NB4 (cell line): Measurements from ENCODE around the gene MISP.

Experiments
- DNase-seq: peaks from one replicate; pipeline ENCODE4 v3.0.0; 2010; ENCODE audit warnings: low read depth
- H3K4me3 ChIP-seq: one replicate; pipeline ENCODE4 v1.5.1; 2011; ENCODE audit warnings: mild to moderate bottlenecking, low read depth, low read length, moderate library complexity
- CTCF ChIP-seq: IDR thresholded peaks from one replicate; pipeline ENCODE4 v1.5.1; 2012; ENCODE audit warnings: low read depth, low read length
- MAX ChIP-seq: IDR thresholded peaks from 2 replicates; pipeline ENCODE4 v1.6.1; 2011; ENCODE audit warnings: low read depth, low read length
- MYC ChIP-seq: IDR thresholded peaks from 2 replicates; pipeline ENCODE4 v1.6.1; 2011; ENCODE audit warnings: low read depth, low read length
- POLR2A ChIP-seq: IDR thresholded peaks from 2 replicates; pipeline ENCODE4 v1.6.1; 2011; ENCODE audit warnings: mild to moderate bottlenecking; ENCODE audit not compliant: insufficient read length; ENCODE audit errors: extremely low read depth

The MISP gene

GRCh38 chr19:782185-782877, 31.4 kb downstream of the MISP start:
- no peak for DNase-seq
- TF ChIP-seq MYC, result no peak
- no peak for TF ChIP-seq POLR2A
- no peak for TF ChIP-seq MAX
- TF ChIP-seq CTCF, result no peak
- no peak overlapping the region for H3K4me3 ChIP-seq

GRCh38 chr19:782878-783668, 32.2 kb downstream of the MISP start:
- DNase-seq, result no peak
- TF ChIP-seq MAX (no peak), POLR2A (no peak), CTCF (no peak), MYC (no peak)
- no peak overlapping the region for H3K4me3 ChIP-seq

GRCh38 chr19:784541-784940, 33.6 kb downstream of the MISP start:
- no peak overlapping the region for H3K4me3 ChIP-seq
- no peak for DNase-seq
- TF ChIP-seq CTCF (no peak), POLR2A (no peak), MYC (no peak), MAX (no peak)

GRCh38 chr19:787536-787935, 36.6 kb downstream of the MISP start:
- no peak for DNase-seq
- TF ChIP-seq CTCF (no peak), MYC (no peak)
- no peak overlapping the region for H3K4me3 ChIP-seq

GRCh38 chr19:788686-788982, 37.7 kb downstream of the MISP start:
- no peak for DNase-seq
- TF ChIP-seq POLR2A (no peak), MYC (no peak), MAX (no peak), CTCF (no peak)
- H3K4me3 ChIP-seq, result no peak overlapping the region
